NCI-H1105 treated with DMSO at 0.1 percent for 48 hours (cell line): ENCODE results near the gene HSPB7.

ENCODE experiments used
- DNase-seq: peaks from one replicate; lab custom pipeline; 2025; lab: John Stamatoyannopoulos, UW

Gene HSPB7

DNA sequence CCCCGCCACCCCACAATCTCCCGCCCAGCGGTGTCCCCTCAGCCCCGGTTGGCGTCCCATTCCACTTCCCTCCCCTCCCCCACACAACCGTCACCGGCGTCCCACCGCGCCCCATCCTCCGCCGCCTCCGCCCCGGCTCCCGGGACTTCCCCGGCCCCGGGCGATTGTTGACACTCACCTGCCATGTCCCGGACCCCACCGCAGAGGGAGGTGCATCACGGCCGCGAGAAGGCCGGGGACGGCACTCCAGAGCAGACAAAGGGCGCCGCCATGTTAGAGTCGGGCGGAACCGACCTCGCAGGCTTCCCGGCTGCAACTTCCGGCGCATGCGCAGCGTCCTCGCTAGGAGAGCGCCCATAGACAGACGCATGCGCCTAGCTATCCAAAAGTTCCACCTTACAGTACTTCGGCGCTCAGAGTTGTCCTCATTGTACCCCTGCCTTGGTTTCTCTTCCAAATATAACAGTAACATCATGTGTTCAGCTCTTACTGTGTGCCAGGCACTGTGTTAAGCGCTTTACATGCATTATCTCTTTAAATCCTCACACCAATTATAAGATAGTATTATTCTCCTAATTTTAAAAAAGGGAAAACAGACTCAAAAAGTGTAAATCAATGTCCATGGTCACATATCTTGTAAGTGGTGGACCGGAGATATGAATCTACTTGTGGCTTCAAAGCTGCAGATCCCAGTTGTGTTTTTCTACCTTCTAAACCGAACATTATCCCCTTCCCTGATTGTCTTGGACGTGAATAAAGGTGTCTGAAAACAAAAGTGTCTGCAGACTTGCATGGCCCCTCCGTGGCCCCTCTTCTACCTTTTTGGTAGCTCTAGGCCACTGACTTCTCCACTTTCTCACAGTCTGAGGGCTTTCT, 41.8 kb downstream of the HSPB7 start, which contains the start of gene ZBTB17:
ZBTB17 (minus strand) TSS at position 297 of the 876 bp plus-strand sequence. CDS start 27,606 bp downstream, outside the sequence.
- DNase-seq = peak; percentile 97

DNA sequence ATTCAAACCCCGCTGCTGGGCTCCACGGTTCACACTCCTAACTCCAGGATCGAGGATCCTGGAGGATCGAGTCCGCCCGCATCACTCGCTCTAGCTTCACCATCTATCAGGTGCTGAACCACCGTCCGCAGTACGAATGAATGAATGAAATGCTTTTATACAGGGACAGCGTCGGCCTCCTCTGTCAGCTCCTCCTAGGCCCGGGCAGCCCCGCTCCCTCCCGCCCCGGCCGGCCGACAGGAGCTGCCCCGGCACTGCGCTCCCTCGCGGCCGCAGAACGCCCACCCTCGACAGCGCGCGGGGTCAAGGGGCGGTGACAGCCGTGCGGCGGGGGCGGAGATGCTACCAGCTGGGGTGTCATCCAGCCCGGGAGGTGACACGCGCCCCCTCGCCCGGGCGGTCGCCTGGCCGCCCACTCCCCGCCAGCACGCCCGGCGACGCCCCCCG, 42.5 kb downstream of the HSPB7 start:
- DNase-seq = peak; percentile 55

GRCh38 chr1:15974855-15975254, 43.0 kb downstream of the HSPB7 start:
- DNase-seq = no peak

GRCh38 chr1:15973772-15974171, 44.1 kb downstream of the HSPB7 start:
- no peak for DNase-seq

- DNase-seq = no peak
These were observed 45.4 kb downstream of the HSPB7 start for GRCh38 chr1:15972409-15972808.

DNA sequence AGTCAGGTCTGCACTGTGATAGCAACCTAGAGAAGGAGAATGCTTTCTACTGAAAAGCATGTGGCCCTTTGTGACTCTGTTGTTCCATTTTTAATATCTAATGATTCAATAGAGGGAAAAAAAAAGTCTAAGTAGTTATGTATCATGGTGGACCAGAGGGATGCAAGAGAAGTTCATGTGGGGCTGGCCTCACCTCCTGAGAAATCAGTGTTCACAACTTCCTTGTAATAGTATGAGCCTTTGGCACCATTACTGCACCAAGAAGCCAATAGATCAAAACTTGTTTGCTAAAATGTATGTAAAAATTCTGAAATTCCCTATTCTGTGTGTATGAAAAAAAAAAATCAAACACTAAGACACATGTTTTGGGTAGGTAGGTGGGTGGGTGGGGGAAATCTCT, 46.9 kb downstream of the HSPB7 start:
- DNase-seq = no peak

DNA sequence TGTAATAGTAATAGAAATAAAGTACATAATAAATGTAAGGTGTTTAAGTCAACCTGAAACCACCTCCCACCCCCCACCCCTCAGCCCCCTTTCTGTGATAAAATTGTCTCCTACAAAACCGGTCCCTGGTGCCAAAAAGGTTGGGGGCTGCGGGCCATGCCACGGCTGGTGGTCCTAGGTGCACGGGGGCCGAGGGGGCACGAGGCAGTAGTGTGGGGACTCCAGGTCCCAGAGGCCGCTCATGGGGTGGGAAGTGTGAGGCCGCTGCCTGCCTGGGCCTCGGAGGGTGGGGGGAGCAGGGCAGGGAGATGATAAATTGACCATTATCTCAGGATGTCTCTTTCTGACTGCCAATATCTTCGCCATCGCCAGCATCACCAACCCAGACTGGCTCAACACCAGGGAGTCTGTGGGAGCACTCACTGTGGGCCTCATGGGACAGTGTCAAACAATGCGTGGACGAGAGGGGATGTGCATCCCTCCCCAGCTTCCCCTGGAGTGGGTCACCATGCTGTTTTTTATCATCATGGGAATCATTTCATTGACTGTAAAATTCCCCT, 48.4 kb downstream of the HSPB7 start:
- DNase-seq = no peak

- DNase-seq = no peak
These were observed 49.7 kb downstream of the HSPB7 start for GRCh38 chr1:15968172-15968571.

GRCh38 chr1:15966956-15967344, 50.9 kb downstream of the HSPB7 start:
- no peak for DNase-seq

DNA sequence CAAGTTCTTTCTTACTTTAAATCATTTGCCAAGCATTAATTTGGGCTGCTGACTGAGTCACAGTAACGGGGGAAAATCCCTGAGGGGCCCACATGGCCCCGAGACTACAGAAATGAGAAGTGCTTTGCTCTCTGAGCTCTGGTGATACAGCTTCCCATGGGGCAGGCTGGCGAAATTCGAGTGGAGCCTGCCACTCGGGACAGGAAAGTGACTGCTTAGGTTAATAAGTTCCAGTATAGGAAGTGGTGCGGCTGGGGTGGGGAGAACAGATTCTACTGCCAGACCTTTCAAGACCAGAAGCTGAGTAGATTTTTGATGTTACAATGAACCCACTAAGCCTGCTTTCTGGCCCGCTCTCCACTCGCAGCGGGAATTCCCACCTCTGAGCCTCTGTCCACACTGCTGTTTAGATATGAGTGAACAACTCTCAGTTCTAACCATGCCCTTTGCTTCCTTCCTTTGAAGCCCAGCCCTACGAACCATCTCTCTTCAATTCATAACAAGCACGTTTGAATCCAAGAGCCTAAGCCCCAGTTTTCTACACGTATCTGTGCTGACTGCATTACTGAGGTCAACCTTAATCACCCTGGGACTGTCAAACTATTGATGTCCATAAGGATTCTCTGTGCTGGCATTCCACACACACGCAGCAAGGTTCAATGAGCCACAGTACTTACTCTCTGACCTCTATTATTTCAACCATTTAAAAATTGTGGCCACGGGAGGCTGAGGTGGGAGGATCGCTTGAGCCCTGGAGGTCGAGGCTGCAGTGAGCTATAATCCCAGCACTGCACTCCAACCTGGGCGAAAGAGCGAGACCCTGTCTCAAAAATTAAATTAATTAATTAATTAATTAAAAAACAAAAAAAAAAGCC, 51.5 kb downstream of the HSPB7 start:
- no peak for DNase-seq

DNA sequence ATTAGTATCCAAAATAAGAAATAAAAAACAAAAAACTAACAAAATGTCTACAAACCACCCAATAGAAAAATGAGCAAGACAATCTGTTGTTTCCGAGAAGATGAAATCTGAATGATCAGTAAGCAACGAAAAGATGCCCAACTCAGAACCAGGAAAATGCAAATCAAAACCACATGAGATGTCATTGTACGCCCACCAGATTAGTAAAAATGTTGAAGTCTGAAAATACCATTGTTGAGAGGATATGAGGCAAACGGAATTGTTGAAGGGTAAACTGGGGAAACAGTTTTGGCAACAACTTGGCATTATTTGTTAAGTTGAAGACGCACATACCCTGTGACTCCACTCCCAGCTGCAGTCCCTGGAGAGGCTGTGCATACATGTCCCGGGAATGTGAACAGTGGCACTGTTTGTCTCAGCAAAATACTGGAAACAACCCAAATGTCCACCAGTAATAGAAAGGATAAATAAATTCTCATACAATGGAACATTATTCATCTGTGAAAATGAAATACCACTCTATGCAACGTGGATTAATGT, 52.5 kb downstream of the HSPB7 start:
- DNase-seq = no peak
